ENCODE data around the gene PHF12.

DNA sequence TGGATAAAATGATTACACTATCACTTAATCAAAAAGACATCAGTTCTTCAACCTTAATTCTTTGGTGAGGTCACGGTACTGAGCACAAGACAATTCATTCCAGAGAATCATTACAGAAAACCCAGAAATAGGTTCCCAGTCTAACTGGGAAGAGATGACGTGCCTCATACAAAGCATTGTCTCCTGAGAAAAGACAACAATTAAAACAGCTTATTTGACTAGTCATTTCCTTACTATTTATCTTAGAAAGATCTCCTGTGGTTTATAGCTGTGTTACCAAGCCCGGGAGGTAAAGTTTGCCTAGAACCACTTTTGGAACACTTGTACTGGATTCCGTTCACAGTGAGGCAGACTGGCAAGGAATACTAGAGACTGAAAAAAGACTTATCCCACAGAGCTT lies 5.1 kb downstream of the PHF12 start:
- TF ChIP-seq CEBPB (IDR thresholded peaks at IDR 0.05), result no peak
- TF ChIP-seq, protein P1, sequence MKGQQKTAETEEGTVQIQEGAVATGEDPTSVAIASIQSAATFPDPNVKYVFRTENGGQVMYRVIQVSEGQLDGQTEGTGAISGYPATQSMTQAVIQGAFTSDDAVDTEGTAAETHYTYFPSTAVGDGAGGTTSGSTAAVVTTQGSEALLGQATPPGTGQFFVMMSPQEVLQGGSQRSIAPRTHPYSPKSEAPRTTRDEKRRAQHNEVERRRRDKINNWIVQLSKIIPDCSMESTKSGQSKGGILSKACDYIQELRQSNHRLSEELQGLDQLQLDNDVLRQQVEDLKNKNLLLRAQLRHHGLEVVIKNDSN (IDR thresholded peaks at IDR 0.05), result no peak
- TF ChIP-seq RAD21 (IDR thresholded peaks at IDR 0.05; ENCODE audit: low read depth), result no peak
